ENCODE measurements around the gene ATP2A2. TPM values are rescaled to one million over a fixed set of nuclear protein-coding genes. Genes with fewer than 3 reads are reported as not detected.

The ATP2A2 gene
- total and polyA plus RNA-seq, 12 donors, result 20.8 to 312 (median 121) TPM

GRCh38 chr12:110248096-110248447, 33.0 kb upstream of the ATP2A2 start:
- H3K4me3 ChIP-seq, result no peak overlapping the region

GRCh38 chr12:110249105-110249504, 31.9 kb upstream of the ATP2A2 start:
- peak in 4 of 7 donors; percentile 24 to 55 (median 40) for DNase-seq
- Histone ChIP-seq H3K9me3 (replicated peaks in 1 of 3) (no peaks in the 10 kb centered on the region), H3K4me1 (replicated peaks in 1 of 2) (peaks cover 12 to 23% of the 10 kb centered on the region in 2 donors), H3K4me3 (no peak overlapping the region), H3K27ac (peak overlapping the region in 1 of 5 donors; percentile 36), H3K27me3 (no peaks in the 10 kb centered on the region), H3K36me3 (replicated peaks in 1 of 2) (no peaks in the 10 kb centered on the region)
- TF ChIP-seq POLR2A (IDR thresholded peaks at IDR 0.05) (no peak), CTCF (IDR thresholded peaks at IDR 0.05) (no peak)
- WGBS, 4 donors, result 42 to 61% (median 51%) methylated on average over 2 to 4 of the region's 4 CpGs
- intact Hi-C loops (cut with DNase I), result no loop called here

More at GRCh38 chr12:110248096-110248447, 33.0 kb upstream of the ATP2A2 start:
- Histone ChIP-seq H3K9me3 (replicated peaks in 1 of 3) (no peaks in the 10 kb centered on the region), H3K27me3 (no peaks in the 10 kb centered on the region), H3K27ac (no peak overlapping the region), H3K36me3 (replicated peaks in 1 of 2) (no peaks in the 10 kb centered on the region), H3K4me1 (replicated peaks in 1 of 2) (peaks cover 5 to 15% of the 10 kb centered on the region in 2 donors)
- no peak for TF ChIP-seq CTCF (IDR thresholded peaks at IDR 0.05)
- TF ChIP-seq POLR2A (IDR thresholded peaks at IDR 0.05), result no peak
- WGBS, 4 donors, result 92 to 100% (median 96%) methylated on average over 4 of the region's 4 CpGs
- peak in 1 of 7 donors; percentile 46 for DNase-seq
- intact Hi-C loops (cut with DNase I), result no loop called here

DNA sequence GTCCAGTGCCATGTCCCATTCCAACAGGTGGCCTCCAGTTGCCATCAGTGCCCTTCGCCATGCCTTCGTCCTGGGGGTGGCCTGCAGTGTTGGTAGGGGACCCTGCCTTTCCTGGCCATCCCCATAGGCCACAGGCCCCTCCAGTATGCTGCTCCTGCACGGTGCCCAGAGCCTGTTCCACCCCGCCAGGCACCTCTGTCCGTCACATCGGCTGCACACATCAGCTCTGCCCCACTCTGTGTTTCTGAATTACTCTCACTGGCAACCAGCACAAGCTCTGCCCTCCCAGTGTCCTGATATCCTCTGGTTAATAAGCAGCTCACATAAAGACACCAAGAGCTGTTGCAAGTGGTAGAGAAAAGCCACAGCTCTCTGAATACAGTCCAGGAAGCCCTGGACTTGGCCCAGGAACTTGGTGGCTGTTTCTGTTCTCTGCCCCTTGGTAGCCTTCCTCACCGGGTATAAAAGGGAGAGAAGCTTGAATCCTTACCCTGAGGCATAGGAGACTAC, 31.3 kb upstream of the ATP2A2 start:
- peak overlapping the region in 1 of 5 donors; percentile 36 for H3K27ac ChIP-seq
- peak in 1 of 7 donors; percentile 50 for DNase-seq
- no peaks in the 10 kb centered on the region for H3K9me3 ChIP-seq (replicated peaks in 1 of 3)
- TF ChIP-seq CTCF (IDR thresholded peaks at IDR 0.05) (no peak), POLR2A (IDR thresholded peaks at IDR 0.05) (no peak)
- no peaks in the 10 kb centered on the region for H3K27me3 ChIP-seq
- H3K4me3 ChIP-seq, result no peak overlapping the region
- H3K36me3 ChIP-seq (replicated peaks in 1 of 2), result no peaks in the 10 kb centered on the region
- H3K4me1 ChIP-seq (replicated peaks in 1 of 2), result peaks cover 12 to 23% of the 10 kb centered on the region in 2 donors
- WGBS, 4 donors, result 76 to 92% (median 87%) methylated on average over 3 to 7 of the region's 7 CpGs
- intact Hi-C loops (cut with DNase I), result no loop called here

DNA sequence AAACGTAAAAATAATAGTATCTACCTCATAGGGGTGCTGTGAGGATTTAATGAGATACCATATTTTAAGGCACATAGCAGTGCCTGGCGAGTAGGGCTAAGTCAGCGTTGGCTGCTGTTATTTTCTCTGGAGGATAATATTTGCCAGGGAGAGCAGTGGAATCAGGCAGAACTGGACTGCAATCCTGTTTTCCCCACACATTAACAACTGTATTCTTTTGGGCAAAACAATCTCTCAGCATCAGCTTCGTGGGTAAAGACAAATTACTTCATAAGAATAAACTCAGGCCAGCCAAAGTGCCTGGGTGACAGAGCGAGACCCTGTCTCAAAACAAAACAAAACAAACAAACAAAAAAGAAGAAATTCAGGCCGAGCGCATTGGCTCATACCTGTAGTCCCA, 29.7 kb upstream of the ATP2A2 start:
- Histone ChIP-seq H3K36me3 (replicated peaks in 1 of 2) (no peaks in the 10 kb centered on the region), H3K27ac (no peak overlapping the region)
- intact Hi-C loops (cut with DNase I), result no loop called here

More for the DNA sequence above, 29.7 kb upstream of the ATP2A2 start:
- no peaks in the 10 kb centered on the region for H3K27me3 ChIP-seq
- peaks cover 12 to 24% of the 10 kb centered on the region in 2 donors for H3K4me1 ChIP-seq (replicated peaks in 1 of 2)
- TF ChIP-seq POLR2A (IDR thresholded peaks at IDR 0.05) (no peak), CTCF (IDR thresholded peaks at IDR 0.05) (no peak)
- WGBS, 4 donors, result 89 to 95% (median 93%) methylated on average over 7 of the region's 7 CpGs
- H3K4me3 ChIP-seq, result no peak overlapping the region
- DNase-seq, result no peak
- H3K9me3 ChIP-seq (replicated peaks in 1 of 3), result no peaks in the 10 kb centered on the region
